ENCODE results near the gene THRAP3.

DNA sequence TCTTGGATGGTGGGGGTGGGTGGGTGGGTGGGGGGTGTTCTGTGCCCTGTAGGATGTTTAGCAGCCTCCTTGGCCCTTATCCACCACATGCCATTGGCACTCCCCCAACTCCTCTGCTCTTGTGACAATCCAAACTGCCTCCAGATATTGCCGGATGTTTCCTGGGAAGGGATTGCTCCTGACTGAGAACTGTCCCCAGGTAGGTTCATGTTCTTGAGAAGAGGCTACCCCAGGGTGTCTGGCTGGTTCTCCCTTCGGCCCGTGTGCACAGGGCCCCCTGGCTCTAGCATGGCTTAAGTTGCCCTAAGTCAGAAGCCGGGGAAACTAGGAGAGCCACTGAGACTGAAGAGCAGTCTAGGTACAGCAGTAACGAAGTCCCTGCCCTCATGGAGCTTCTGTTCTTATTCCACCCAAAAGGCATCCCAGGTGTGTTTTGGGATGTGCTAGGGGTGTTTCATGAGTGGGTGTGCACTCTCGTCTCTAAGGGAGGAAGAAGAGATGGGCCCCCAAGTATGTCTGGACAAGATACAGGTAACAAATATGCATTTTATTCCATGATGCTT, 19.8 kb upstream of the THRAP3 start:
- no peak for TF ChIP-seq YY1 (IDR thresholded peaks at IDR 0.05; ENCODE audit: insufficient read depth, insufficient read length)
- TF ChIP-seq SUZ12 (IDR thresholded peaks at IDR 0.05; ENCODE audit: extremely low read depth, insufficient read depth, insufficient read length) = no peak
